OCI-LY7 (cell line): Measurements from ENCODE around the gene HLA-F. TPM values are rescaled to one million over a fixed set of nuclear protein-coding genes. Genes with fewer than 3 reads are reported as not detected.

Experiments used
- BruUV-seq: library from RNA; stranded (reverse); fragments of 400-500 nt; replicated peaks from 2 replicates; lab custom pipeline; 2021; lab: Mats Ljungman, UMichigan
- CTCF ChIA-PET: fragments of 300-600 bp; sonication (Branson Sonifier 250); formaldehyde crosslinking; loops from one replicate; lab custom pipeline; 2022; ENCODE audit warnings: antibody characterized with exemption; ENCODE audit not compliant: unreplicated experiment; lab: Charles Lee
- POLR2A ChIA-PET: fragments of 300-600 bp; sonication (Branson Sonifier 250); formaldehyde crosslinking; loops from one replicate; lab custom pipeline; 2022; ENCODE audit warnings: antibody characterized with exemption; lab: Charles Lee
- DNase-seq: peaks from one replicate; pipeline ENCODE4 v3.0.0-alpha.2; 2015; ENCODE audit warnings: low spot score
- H2AFZ ChIP-seq: fragments of 200-600 bp; sonication (generic), shearing (Covaris generic); 2 replicates; pipeline ENCODE4 v1.6.1; 2014; ENCODE audit warnings: mild to moderate bottlenecking, antibody characterized with exemption, low read length, moderate library complexity
- H3K27ac ChIP-seq: fragments of 200-600 bp; sonication (generic); 2 replicates; pipeline ENCODE4 v1.5.1; 2014; ENCODE audit warnings: mixed run types, low read depth, mild to moderate bottlenecking, moderate library complexity, low read length, inconsistent platforms; ENCODE audit not compliant: poor library complexity, severe bottlenecking
- H3K36me3 ChIP-seq: fragments of 200-600 bp; sonication (generic); 2 replicates; pipeline ENCODE4 v1.6.1; 2014; ENCODE audit warnings: mild to moderate bottlenecking, antibody characterized with exemption, low read length, moderate library complexity, mixed read lengths; ENCODE audit not compliant: insufficient read depth
- H3K4me1 ChIP-seq: fragments of 200-600 bp; sonication (generic); 2 replicates; pipeline ENCODE4 v1.5.1; 2014; ENCODE audit warnings: mild to moderate bottlenecking, low read length; ENCODE audit not compliant: insufficient read depth, poor library complexity, severe bottlenecking
- H3K4me2 ChIP-seq: fragments of 200-600 bp; sonication (generic); 2 replicates; pipeline ENCODE4 v1.6.1; 2014; ENCODE audit warnings: mild to moderate bottlenecking, low read length
- H3K4me3 ChIP-seq: fragments of 200-600 bp; sonication (generic); 2 replicates; pipeline ENCODE4 v1.5.1; 2014; ENCODE audit warnings: mild to moderate bottlenecking, low read depth, low read length; ENCODE audit not compliant: poor library complexity, severe bottlenecking
- H3K79me2 ChIP-seq: fragments of 200-600 bp; sonication (generic); 2 replicates; pipeline ENCODE4 v1.6.1; 2016; ENCODE audit warnings: low read depth, mild to moderate bottlenecking, low read length, moderate library complexity, mixed read lengths; ENCODE audit not compliant: insufficient read depth
- H3K9me2 ChIP-seq: fragments of 200-600 bp; sonication (generic); 2 replicates; pipeline ENCODE4 v1.6.1; 2016; ENCODE audit warnings: mild to moderate bottlenecking, low read length, mixed read lengths; ENCODE audit not compliant: insufficient read depth
- H3K9me3 ChIP-seq: fragments of 200-600 bp; sonication (generic); 2 replicates; pipeline ENCODE4 v1.6.1; 2014; ENCODE audit warnings: mild to moderate bottlenecking, mixed run types, low read length, mixed read lengths
- H4K20me1 ChIP-seq: fragments of 200-600 bp; sonication (generic); 2 replicates; pipeline ENCODE4 v1.6.1; 2014; ENCODE audit warnings: mild to moderate bottlenecking, antibody characterized with exemption, low read length, moderate library complexity, mixed read lengths; ENCODE audit not compliant: insufficient read depth
- EZH2phosphoT487 ChIP-seq: fragments of 200-600 bp; sonication (generic); IDR thresholded peaks from 2 replicates; pipeline ENCODE4 v1.6.1; 2018; ENCODE audit warnings: low read depth, borderline replicate concordance, mild to moderate bottlenecking, mixed run types, antibody characterized with exemption, low read length, moderate library complexity, mixed read lengths
- intact Hi-C: fragments of 100-400 bp; cut with micrococcal nuclease; formaldehyde crosslinking; loops from one replicate; pipeline ENCODE4 v1.10.0; 2022; ENCODE audit not compliant: unreplicated experiment
- total RNA-seq, 2 experiments: library from RNA; depleted of rRNA in 1 of 2; stranded (reverse); fragments of >200 nt in 1 of 2; shearing (Covaris generic) in 1 of 2; gene quantifications; 2 replicates each; pipeline ENCODE4 v1.2.3, GENCODE V29; 2014 to 2022
- TF ChIP-seq, protein P1 (sequence below): fragments of 200-600 bp; sonication (generic); conservative IDR thresholded peaks from 2 replicates; pipeline ENCODE4 v1.5.1; 2014; ENCODE audit warnings: mild to moderate bottlenecking, antibody characterized with exemption, low read length, moderate library complexity, mixed read lengths

The HLA-F gene
- total RNA-seq, 2 experiments from 2014 or later, result 56.0 to 83.2 TPM

DNA sequence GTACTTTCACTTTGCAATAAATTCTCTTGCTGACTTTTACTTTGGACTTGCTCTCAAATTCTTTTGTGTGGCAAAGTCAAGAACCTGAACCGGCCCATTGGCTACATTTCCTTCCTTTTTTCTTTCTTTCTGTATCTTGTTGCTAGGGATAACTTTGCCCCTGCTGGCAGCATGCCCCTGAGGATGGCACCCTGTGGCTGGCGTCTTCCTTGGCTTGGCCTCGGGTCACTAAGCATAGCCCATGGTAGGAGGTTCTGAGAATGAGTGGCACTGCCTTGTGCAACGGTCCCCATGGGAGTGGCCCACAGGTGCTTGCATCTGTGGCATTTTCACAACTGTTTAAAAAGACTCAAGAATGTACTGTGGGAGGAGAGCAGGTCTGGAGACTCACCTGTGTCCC, 14.0 kb upstream of the HLA-F start:
- Histone ChIP-seq H3K27ac (no peak overlapping the region), H3K4me2 (peak overlapping the region; percentile 54), H3K36me3 (no peaks in the 10 kb centered on the region), H3K4me3 (peak overlapping the region; percentile 35), H2AFZ (no peak overlapping the region), H3K9me3 (no peaks in the 10 kb centered on the region), H3K79me2 (no peaks in the 10 kb centered on the region), H3K9me2 (no peaks in the 10 kb centered on the region), H3K4me1 (peaks cover 13% of the 10 kb centered on the region), H4K20me1 (no peaks in the 10 kb centered on the region)
- ChIA-PET POLR2A (no interaction called here), CTCF (no interaction called here)
- DNase-seq, result no peak
- TF ChIP-seq, protein P1, sequence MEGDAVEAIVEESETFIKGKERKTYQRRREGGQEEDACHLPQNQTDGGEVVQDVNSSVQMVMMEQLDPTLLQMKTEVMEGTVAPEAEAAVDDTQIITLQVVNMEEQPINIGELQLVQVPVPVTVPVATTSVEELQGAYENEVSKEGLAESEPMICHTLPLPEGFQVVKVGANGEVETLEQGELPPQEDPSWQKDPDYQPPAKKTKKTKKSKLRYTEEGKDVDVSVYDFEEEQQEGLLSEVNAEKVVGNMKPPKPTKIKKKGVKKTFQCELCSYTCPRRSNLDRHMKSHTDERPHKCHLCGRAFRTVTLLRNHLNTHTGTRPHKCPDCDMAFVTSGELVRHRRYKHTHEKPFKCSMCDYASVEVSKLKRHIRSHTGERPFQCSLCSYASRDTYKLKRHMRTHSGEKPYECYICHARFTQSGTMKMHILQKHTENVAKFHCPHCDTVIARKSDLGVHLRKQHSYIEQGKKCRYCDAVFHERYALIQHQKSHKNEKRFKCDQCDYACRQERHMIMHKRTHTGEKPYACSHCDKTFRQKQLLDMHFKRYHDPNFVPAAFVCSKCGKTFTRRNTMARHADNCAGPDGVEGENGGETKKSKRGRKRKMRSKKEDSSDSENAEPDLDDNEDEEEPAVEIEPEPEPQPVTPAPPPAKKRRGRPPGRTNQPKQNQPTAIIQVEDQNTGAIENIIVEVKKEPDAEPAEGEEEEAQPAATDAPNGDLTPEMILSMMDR, result no peak
- no peak for TF ChIP-seq EZH2phosphoT487
- BruUV-seq, result no TSS peak
- intact Hi-C loops, result no loop called here

DNA sequence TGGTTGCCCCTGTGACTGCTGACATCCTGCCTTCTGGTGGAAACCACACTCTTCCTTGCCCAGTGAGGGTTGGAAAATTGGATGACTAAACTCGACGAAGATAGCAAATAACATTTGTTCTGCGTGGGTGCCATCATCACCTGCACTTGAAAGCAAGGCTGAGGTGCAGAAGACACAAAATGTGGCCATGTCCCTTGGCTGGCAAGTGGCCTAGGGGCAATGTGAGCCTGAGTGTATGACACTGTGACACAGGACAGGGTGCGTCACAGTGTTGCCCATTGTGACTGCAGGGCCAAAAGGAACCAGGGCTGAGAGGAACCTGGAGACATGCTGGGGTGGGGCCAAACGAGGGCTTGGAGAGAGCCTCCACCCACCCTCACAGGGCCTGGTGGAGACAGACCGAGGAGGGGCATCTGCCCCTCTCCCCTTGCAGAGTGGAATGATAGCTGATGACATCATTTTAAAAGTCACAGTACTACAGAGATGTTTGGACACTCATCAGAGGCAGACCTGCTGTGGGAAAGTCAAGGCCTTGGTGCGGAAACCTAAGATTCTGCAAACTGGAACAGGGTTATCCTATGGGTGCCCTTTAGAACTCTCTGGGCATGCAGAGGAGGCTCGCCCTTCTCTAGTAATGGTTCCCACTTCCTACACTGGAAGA, 12.8 kb upstream of the HLA-F start:
- peaks cover 13% of the 10 kb centered on the region for H3K4me1 ChIP-seq

DNA sequence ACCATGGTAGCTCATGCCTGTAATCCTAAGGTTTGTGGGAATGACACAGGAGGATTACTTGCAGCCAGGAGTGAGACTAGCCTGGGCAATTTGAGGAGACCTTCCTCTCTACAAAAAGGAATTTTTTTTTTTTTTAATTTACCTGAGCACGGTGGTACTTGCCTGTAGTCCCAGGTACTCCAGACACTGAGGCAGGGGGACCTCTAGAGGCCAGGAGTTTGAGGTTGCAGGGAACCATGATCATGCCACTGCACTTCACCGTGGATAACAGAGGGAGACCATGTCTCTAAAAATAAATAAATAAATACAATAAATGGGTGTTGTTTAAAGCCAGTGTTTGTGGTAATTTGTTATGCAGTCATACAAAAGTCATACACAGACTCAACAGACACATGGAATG, 2.4 kb upstream of the HLA-F start:
- no peaks in the 10 kb centered on the region for H3K9me3 ChIP-seq
- no TSS peak for BruUV-seq
- no peak for TF ChIP-seq EZH2phosphoT487
- TF ChIP-seq, protein P1, result peak; percentile 71
- H3K79me2 ChIP-seq, result no peaks in the 10 kb centered on the region
- POLR2A ChIA-PET, result no interaction called here
- peaks cover 7% of the 10 kb centered on the region for H3K4me1 ChIP-seq
- no peaks in the 10 kb centered on the region for H4K20me1 ChIP-seq
- no peak overlapping the region for H3K4me2 ChIP-seq
- H3K4me3 ChIP-seq, result no peak overlapping the region
- CTCF ChIA-PET, result no interaction called here
- intact Hi-C loops, result no loop called here
- H3K9me2 ChIP-seq, result no peaks in the 10 kb centered on the region
- H3K36me3 ChIP-seq, result peaks cover 6% of the 10 kb centered on the region; the same call in 1 of the 2 replicates
- H2AFZ ChIP-seq, result no peak overlapping the region
- no peak overlapping the region for H3K27ac ChIP-seq
- peak; percentile 40 for DNase-seq

More for the DNA sequence above, 12.8 kb upstream of the HLA-F start:
- TF ChIP-seq, protein P1, result no peak
- no peak for TF ChIP-seq EZH2phosphoT487
- no peak overlapping the region for H3K4me3 ChIP-seq
- no peak overlapping the region for H3K4me2 ChIP-seq
- H3K79me2 ChIP-seq, result no peaks in the 10 kb centered on the region
- no peak for DNase-seq
- no peaks in the 10 kb centered on the region for H3K9me3 ChIP-seq
- H2AFZ ChIP-seq, result no peak overlapping the region
- H4K20me1 ChIP-seq, result no peaks in the 10 kb centered on the region
- H3K36me3 ChIP-seq, result no peaks in the 10 kb centered on the region
- ChIA-PET CTCF (no interaction called here), POLR2A (interaction anchor here (1.2 kb wide), 1 partner anchor 12 kb away, joined by 4 read pairs; no protein-coding TSS in a partner anchor)
- no peak overlapping the region for H3K27ac ChIP-seq
- no peaks in the 10 kb centered on the region for H3K9me2 ChIP-seq
- no TSS peak for BruUV-seq
- intact Hi-C loops, result no loop called here
